ENCODE data around the gene MAPT. TPM values are rescaled to one million over a fixed set of nuclear protein-coding genes. Genes with fewer than 3 reads are reported as not detected.

Gene MAPT
- total RNA-seq, 1 donor from 2014 or later: 0.18 TPM

DNA sequence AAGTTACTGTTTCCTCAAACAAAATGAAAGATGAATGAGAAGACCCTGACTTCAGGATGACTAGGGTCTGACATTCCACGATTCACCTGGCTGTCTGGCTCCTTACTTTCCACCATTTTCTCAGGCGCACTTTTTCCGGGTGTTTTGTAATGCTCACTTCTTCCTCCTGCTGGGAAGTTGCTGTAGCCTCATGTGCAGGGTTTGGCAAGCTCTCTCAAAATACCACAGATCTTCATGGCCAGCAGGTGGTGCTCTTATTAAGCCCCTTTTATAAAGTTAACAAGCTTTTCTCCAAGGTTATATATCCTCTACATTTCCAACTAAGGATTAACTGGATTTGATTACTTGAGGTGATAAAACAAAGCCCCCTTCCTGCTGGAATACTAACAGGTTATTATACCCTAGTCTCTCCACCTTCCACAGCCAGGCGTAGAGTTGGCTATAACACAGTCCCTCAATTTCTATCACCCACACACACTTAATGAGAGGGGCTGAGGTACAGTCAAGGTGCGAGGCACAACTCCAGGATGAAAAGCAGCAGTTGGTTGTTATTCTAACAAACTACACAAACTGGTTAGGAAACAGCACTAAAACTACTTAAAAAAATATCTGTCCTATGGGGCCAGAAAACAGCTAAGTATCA, 150.1 kb downstream of the MAPT start:
- no peak for DNase-seq
- no peak overlapping the region for H3K27ac Mint-ChIP-seq
- peaks cover 2% of the 10 kb centered on the region for H3K4me1 Mint-ChIP-seq
- CTCF ChIA-PET: interaction anchor here (0.7 to 3.9 kb wide), 22 partner anchors 10 to 242 kb away, joined by 3 to 58 read pairs (median 6); partner anchors contain the start of genes KANSL1 and STH
- intact Hi-C loops (cut with micrococcal nuclease): loop anchor here (1.0 kb wide), 3 partner anchors 41 to 169 kb away; partner anchors contain the start of gene KANSL1
- H3K4me3 Mint-ChIP-seq: no peak overlapping the region
- ATAC-seq (ENCODE audit: low read depth): peak; percentile 61
- TF ChIP-seq, protein P1, sequence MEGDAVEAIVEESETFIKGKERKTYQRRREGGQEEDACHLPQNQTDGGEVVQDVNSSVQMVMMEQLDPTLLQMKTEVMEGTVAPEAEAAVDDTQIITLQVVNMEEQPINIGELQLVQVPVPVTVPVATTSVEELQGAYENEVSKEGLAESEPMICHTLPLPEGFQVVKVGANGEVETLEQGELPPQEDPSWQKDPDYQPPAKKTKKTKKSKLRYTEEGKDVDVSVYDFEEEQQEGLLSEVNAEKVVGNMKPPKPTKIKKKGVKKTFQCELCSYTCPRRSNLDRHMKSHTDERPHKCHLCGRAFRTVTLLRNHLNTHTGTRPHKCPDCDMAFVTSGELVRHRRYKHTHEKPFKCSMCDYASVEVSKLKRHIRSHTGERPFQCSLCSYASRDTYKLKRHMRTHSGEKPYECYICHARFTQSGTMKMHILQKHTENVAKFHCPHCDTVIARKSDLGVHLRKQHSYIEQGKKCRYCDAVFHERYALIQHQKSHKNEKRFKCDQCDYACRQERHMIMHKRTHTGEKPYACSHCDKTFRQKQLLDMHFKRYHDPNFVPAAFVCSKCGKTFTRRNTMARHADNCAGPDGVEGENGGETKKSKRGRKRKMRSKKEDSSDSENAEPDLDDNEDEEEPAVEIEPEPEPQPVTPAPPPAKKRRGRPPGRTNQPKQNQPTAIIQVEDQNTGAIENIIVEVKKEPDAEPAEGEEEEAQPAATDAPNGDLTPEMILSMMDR (IDR thresholded peaks at IDR 0.05): no peak
- H3K36me3 Mint-ChIP-seq (ENCODE audit: low read depth): peaks cover 77% of the 10 kb centered on the region
- no peaks in the 10 kb centered on the region for H3K9me3 Mint-ChIP-seq
- POLR2A ChIA-PET: interaction anchor here (0.7 to 1.0 kb wide), 5 partner anchors 23 to 168 kb away, joined by 3 to 5 read pairs (median 3); partner anchors contain the start of gene KANSL1
- no peaks in the 10 kb centered on the region for H3K27me3 Mint-ChIP-seq

DNA sequence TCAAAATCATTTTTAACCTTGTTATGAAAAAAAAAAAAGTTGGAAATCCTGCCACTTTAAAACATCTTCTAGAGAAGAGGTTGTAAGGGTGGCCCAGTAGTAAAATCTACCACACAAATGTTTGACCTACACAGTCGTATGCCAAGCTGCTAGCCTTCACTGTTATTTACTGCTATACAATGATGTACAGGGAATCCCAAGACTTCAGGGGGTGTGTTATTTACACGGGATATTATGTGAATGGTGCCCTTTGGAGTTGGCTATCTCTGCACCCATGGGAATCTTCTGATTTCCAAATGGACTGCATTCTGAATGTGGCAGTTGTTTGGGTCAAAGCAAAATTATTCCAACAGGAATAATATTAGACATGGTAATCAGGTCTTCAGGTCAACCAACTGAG, 150.6 kb downstream of the MAPT start:
- Mint-ChIP-seq H3K36me3 (ENCODE audit: low read depth) (peaks cover 78% of the 10 kb centered on the region), H3K27ac (no peak overlapping the region), H3K27me3 (no peaks in the 10 kb centered on the region), H3K9me3 (no peaks in the 10 kb centered on the region), H3K4me3 (no peak overlapping the region), H3K4me1 (peaks cover 2% of the 10 kb centered on the region)
- TF ChIP-seq, protein P1 (IDR thresholded peaks at IDR 0.05): no peak
- DNase-seq (no peak), ATAC-seq (ENCODE audit: low read depth) (no peak)
- intact Hi-C loops (cut with micrococcal nuclease): loop anchor here (1.0 kb wide), 3 partner anchors 42 to 168 kb away; partner anchors contain the start of gene KANSL1
- ChIA-PET CTCF (interaction anchor here (0.7 to 3.9 kb wide), 20 partner anchors 10 to 242 kb away, joined by 3 to 58 read pairs (median 7); partner anchors contain the start of genes KANSL1 and STH), POLR2A (interaction anchor here (0.7 to 1.0 kb wide), 4 partner anchors 24 to 148 kb away, joined by 3 to 4 read pairs (median 3); partner anchors contain the start of gene KANSL1)

DNA sequence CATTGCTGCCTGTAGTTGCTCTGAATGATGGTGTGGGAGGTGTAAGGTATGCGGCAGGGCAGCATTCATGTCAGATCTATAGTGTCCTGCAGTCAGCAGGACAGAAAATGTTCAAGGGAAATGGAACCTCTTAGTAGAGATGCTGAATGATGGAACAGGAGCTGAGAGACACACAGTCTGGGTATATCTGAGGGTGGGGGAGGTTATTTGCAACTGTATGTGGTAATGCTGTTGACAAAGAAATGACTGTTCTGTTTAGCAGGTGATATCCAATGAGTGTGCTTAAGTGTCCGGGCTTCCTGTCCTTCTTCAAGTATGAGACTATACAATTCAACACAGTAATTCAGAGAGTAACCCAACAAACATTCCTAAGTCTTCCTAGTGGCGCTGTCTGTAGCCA, 151.3 kb downstream of the MAPT start:
- ChIA-PET CTCF (interaction anchor here (2.3 to 3.9 kb wide), 2 partner anchors 44 to 169 kb away, joined by 16 to 49 read pairs; partner anchors contain the start of gene STH), POLR2A (no interaction called here)
- Mint-ChIP-seq H3K27ac (peak overlapping the region; percentile 26), H3K36me3 (ENCODE audit: low read depth) (peaks cover 78% of the 10 kb centered on the region), H3K27me3 (no peaks in the 10 kb centered on the region), H3K4me1 (peaks cover 2% of the 10 kb centered on the region), H3K4me3 (no peak overlapping the region), H3K9me3 (no peaks in the 10 kb centered on the region)
- no peak for DNase-seq
- intact Hi-C loops (cut with micrococcal nuclease): no loop called here
- ATAC-seq (ENCODE audit: low read depth): no peak
- TF ChIP-seq, protein P1 (IDR thresholded peaks at IDR 0.05): no peak

DNA sequence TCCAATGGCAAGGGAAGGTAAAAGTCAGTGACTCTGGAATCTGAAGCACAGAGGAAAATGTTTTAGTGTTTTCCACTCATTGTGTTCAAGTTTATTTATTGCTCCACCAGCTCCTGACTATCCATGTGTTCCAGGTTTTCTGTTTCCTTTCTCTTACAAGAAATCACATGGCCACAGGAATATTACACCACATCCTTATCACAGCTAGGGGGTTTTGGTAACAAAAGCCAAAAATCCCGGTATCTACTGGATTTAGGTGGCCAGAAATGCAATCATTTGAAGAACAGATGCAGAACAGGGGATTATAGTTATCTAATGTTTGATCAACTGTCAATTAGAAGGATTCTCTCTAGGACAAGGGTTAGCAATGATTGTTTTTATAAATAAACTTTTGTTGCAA, 152.6 kb downstream of the MAPT start:
- no peak for ATAC-seq (ENCODE audit: low read depth)
- H3K4me3 Mint-ChIP-seq: no peak overlapping the region
- H3K36me3 Mint-ChIP-seq (ENCODE audit: low read depth): peaks cover 84% of the 10 kb centered on the region
- no peaks in the 10 kb centered on the region for H3K9me3 Mint-ChIP-seq
- intact Hi-C loops (cut with micrococcal nuclease): no loop called here
- CTCF ChIA-PET: interaction anchor here (0.8 to 1.6 kb wide), 3 partner anchors 43 to 166 kb away, joined by 3 read pairs; partner anchors contain the start of gene KANSL1
- DNase-seq: no peak
- H3K27me3 Mint-ChIP-seq: no peaks in the 10 kb centered on the region
- H3K27ac Mint-ChIP-seq: no peak overlapping the region
- H3K4me1 Mint-ChIP-seq: peaks cover 4% of the 10 kb centered on the region
- POLR2A ChIA-PET: no interaction called here
- TF ChIP-seq, protein P1 (IDR thresholded peaks at IDR 0.05): no peak

DNA sequence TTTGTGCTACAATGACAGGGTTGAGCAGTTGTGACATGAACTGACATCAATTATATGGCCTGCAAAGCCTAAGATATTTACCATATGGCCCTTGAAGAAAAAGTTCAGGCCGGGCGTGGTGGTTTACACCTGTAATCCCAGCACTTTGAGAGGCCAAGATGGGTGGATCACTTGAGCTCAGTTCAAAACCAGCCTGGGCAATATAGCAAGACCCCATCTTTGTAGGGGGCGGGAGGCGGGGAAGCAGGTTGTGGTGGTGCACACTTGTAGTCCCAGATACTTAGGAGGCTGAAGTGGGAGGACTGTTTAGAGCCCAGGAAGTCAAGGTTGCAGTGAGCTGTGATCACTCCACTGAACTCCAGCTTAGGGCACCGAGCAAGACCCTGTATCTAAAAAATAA, 153.0 kb downstream of the MAPT start:
- peaks cover 4% of the 10 kb centered on the region for H3K4me1 Mint-ChIP-seq
- intact Hi-C loops (cut with micrococcal nuclease): no loop called here
- no peak for ATAC-seq (ENCODE audit: low read depth)
- CTCF ChIA-PET: interaction anchor here (0.8 to 1.6 kb wide), 3 partner anchors 44 to 166 kb away, joined by 3 read pairs; partner anchors contain the start of gene KANSL1
- no peaks in the 10 kb centered on the region for H3K27me3 Mint-ChIP-seq
- H3K36me3 Mint-ChIP-seq (ENCODE audit: low read depth): peaks cover 83% of the 10 kb centered on the region
- POLR2A ChIA-PET: no interaction called here
- no peaks in the 10 kb centered on the region for H3K9me3 Mint-ChIP-seq
- TF ChIP-seq, protein P1 (IDR thresholded peaks at IDR 0.05): no peak
- no peak for DNase-seq
- H3K27ac Mint-ChIP-seq: no peak overlapping the region
- H3K4me3 Mint-ChIP-seq: no peak overlapping the region

Data from activated B cell treated with CpG ODN at 0.5 μM for 24 hours (primary cell).